Measurements from ENCODE around the gene KRTAP27-1.

DNA sequence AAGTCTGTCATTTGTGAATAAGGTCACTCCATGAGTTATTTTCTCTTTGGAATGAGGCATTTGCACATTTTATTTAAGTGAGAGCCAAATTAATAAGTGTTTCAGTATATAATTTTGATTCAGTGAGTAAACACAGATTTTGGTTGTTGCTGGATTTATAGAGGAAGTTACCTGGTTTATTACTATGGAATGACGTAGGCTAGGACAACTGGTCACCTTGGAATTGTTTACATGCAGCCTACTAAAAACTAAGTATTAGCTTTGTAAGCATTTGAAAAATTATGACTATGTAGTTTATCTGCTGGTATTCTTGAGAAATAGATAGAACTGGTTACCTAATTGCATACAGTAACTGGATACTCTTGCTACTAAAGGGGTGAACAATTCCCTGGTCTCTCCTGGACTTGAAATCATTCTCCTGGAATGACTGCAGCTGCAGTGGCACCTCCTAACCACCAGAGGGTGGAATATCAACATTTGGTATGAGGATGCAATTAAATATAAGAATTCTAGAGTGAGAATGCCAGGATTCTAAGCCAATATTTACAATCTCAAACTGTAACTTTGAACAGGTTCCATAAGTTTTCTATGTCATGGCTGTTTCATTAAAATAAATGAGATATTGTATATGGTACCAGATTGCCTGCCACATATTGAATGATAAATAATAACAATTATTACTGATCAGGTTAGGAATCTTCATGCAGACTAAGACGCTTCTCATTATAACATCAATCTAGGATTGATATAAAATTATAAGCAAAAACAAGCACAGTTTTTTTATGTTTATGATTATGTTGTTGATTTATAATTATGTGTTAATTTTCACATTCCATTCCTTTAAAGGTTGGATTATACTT lies 3.5 kb upstream of the KRTAP27-1 start:
- TF ChIP-seq, protein P1, sequence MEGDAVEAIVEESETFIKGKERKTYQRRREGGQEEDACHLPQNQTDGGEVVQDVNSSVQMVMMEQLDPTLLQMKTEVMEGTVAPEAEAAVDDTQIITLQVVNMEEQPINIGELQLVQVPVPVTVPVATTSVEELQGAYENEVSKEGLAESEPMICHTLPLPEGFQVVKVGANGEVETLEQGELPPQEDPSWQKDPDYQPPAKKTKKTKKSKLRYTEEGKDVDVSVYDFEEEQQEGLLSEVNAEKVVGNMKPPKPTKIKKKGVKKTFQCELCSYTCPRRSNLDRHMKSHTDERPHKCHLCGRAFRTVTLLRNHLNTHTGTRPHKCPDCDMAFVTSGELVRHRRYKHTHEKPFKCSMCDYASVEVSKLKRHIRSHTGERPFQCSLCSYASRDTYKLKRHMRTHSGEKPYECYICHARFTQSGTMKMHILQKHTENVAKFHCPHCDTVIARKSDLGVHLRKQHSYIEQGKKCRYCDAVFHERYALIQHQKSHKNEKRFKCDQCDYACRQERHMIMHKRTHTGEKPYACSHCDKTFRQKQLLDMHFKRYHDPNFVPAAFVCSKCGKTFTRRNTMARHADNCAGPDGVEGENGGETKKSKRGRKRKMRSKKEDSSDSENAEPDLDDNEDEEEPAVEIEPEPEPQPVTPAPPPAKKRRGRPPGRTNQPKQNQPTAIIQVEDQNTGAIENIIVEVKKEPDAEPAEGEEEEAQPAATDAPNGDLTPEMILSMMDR (IDR thresholded peaks at IDR 0.05) = peak; percentile 67 to 88 (median 81)
- no peak for TF ChIP-seq POLR2A (IDR thresholded peaks at IDR 0.05)
